MM.1S (cell line): ENCODE measurements around the gene WDR13.

Source experiments
- EZH2 ChIP-seq: fragments of 300-600 bp; sonication (generic); optimal IDR thresholded peaks from 2 replicates; pipeline ENCODE3; 2017; ENCODE audit warnings: low read depth, mild to moderate bottlenecking, antibody characterized with exemption, low read length, mixed read lengths
- EZH2phosphoT487 ChIP-seq: fragments of 300-600 bp; sonication (generic); IDR thresholded peaks from 2 replicates; pipeline ENCODE4 v1.6.1; 2018; ENCODE audit warnings: antibody characterized with exemption, low read length
- TF ChIP-seq, protein P1 (sequence below): fragments of 300-600 bp; sonication (generic); IDR thresholded peaks from 2 replicates; pipeline ENCODE4 v1.5.1; 2016; ENCODE audit warnings: antibody characterized with exemption, low read length, mixed read lengths

DNA sequence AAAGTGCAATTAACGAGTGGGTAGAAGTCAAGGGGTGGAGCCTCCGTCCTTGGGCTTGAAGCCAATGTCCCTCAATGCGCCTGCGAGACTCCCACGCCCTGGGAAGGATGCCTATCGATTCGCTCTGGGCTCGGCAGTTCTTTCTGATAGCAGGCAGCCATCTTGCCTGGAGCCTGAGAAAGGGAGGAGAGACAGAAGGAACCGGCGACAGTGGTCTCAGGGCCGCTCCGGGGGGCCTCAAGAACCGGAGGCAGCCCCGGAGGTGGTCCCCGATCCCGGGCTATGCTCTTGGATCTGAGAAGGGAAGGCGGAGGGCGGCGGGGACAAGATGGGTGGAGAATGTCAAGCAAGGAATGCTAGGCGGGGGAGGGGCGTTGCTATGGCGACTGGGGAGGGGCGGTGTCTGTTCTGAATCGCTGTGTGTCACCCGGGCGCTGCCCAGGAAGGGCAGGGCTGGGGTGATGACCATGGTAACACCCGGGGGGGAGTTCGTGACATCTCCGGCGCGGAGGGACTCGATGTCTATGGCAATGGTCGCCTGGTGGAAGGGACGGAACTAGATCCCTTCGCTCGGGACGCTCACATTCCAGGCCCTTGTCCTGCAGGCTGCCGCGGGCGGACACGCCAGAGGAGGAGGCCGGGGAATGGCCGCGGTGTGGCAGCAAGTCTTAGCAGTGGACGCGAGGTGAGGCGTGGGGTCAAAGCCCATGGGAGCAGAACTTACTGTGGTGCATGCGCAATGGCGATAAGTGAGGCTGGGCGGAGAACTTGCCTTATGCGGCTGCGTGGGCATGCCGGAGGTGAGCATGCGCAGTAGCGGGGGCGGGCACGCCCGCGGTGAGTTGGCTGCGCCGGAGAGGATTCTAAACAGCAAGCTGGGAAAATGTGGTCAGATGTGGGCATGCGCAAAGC, at the start of gene WDR13:
- TF ChIP-seq, protein P1, sequence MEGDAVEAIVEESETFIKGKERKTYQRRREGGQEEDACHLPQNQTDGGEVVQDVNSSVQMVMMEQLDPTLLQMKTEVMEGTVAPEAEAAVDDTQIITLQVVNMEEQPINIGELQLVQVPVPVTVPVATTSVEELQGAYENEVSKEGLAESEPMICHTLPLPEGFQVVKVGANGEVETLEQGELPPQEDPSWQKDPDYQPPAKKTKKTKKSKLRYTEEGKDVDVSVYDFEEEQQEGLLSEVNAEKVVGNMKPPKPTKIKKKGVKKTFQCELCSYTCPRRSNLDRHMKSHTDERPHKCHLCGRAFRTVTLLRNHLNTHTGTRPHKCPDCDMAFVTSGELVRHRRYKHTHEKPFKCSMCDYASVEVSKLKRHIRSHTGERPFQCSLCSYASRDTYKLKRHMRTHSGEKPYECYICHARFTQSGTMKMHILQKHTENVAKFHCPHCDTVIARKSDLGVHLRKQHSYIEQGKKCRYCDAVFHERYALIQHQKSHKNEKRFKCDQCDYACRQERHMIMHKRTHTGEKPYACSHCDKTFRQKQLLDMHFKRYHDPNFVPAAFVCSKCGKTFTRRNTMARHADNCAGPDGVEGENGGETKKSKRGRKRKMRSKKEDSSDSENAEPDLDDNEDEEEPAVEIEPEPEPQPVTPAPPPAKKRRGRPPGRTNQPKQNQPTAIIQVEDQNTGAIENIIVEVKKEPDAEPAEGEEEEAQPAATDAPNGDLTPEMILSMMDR: no peak
- TF ChIP-seq EZH2: no peak
- TF ChIP-seq EZH2phosphoT487: no peak
